GM23338 (cell line): ENCODE results near the gene SPINT3. TPM values are rescaled to one million over a fixed set of nuclear protein-coding genes. Genes with fewer than 3 reads are reported as not detected.

Experiments used
- ATAC-seq: fragments of 200-7000 bp; cut with Tn5 transposase; 3 replicates; pipeline ENCODE4 v1.9.1; 2020
- DNase-seq: peaks from one replicate; pipeline ENCODE4 v3.0.0-alpha.2; 2015; ENCODE audit warnings: low spot score
- H2AFZ ChIP-seq: fragments of 200-600 bp; sonication (generic); 2 replicates; pipeline ENCODE4 v1.8.0; 2016; ENCODE audit warnings: antibody characterized with exemption, mild to moderate bottlenecking, moderate library complexity
- H3F3A ChIP-seq: fragments of 200-600 bp; sonication (generic); replicated peaks from 2 replicates; pipeline ENCODE4 v1.8.0; 2017; ENCODE audit warnings: antibody characterized with exemption, mixed run types, low read depth
- H3K27ac ChIP-seq: fragments of 200-600 bp; sonication (generic); 2 replicates; pipeline ENCODE4 v1.6.1; 2016; ENCODE audit warnings: low read depth
- H3K27me3 ChIP-seq: fragments of 200-600 bp; sonication (generic); 2 replicates; pipeline ENCODE4 v1.8.0; 2016; ENCODE audit warnings: mild to moderate bottlenecking, mixed run types, moderate library complexity; ENCODE audit not compliant: insufficient read depth
- H3K36me3 ChIP-seq: fragments of 200-600 bp; sonication (generic); 2 replicates; pipeline ENCODE4 v1.8.0; 2016; ENCODE audit warnings: mild to moderate bottlenecking; ENCODE audit not compliant: insufficient read depth
- H3K4me1 ChIP-seq: fragments of 200-600 bp; sonication (generic); 2 replicates; pipeline ENCODE4 v1.8.0; 2016; ENCODE audit warnings: mild to moderate bottlenecking, moderate library complexity; ENCODE audit not compliant: insufficient read depth
- H3K4me2 ChIP-seq: fragments of 200-600 bp; sonication (generic); 2 replicates; pipeline ENCODE4 v1.7.1; 2017; ENCODE audit warnings: mixed run types
- H3K4me3 ChIP-seq: fragments of 200-600 bp; sonication (generic); 2 replicates; pipeline ENCODE4 v1.6.1; 2016; ENCODE audit warnings: mixed run types
- H3K79me2 ChIP-seq: fragments of 200-600 bp; sonication (generic); replicated peaks from 2 replicates; pipeline ENCODE4 v1.8.0; 2017; ENCODE audit warnings: mild to moderate bottlenecking; ENCODE audit not compliant: insufficient read depth
- H3K9me2 ChIP-seq: fragments of 200-600 bp; sonication (generic); 2 replicates; pipeline ENCODE4 v1.8.0; 2017; ENCODE audit not compliant: insufficient read depth
- H4K20me1 ChIP-seq: fragments of 200-600 bp; sonication (generic); replicated peaks from 2 replicates; pipeline ENCODE4 v1.8.0; 2017; ENCODE audit warnings: mild to moderate bottlenecking; ENCODE audit not compliant: insufficient read depth
- H3K27ac Mint-ChIP-seq: 2 replicates; pipeline ENCODE4 v1.8.0; 2020; ENCODE audit warnings: inconsistent platforms, mild to moderate bottlenecking, moderate library complexity, mixed read lengths
- H3K27me3 Mint-ChIP-seq: 3 replicates; pipeline ENCODE4 v1.8.0; 2022; ENCODE audit warnings: low read depth, mild to moderate bottlenecking, moderate library complexity, mixed read lengths, inconsistent platforms; ENCODE audit not compliant: insufficient read depth, poor library complexity
- H3K36me3 Mint-ChIP-seq: 3 replicates; pipeline ENCODE4 v1.8.0; 2021; ENCODE audit warnings: low read depth, mild to moderate bottlenecking, inconsistent platforms, moderate library complexity, mixed read lengths
- H3K4me1 Mint-ChIP-seq: 3 replicates; pipeline ENCODE4 v1.8.0; 2020; ENCODE audit warnings: mild to moderate bottlenecking, inconsistent platforms, mixed read lengths
- H3K4me3 Mint-ChIP-seq: 3 replicates; pipeline ENCODE4 v1.8.0; 2021; ENCODE audit warnings: moderate library complexity, mild to moderate bottlenecking, inconsistent platforms, mixed read lengths
- H3K9me3 Mint-ChIP-seq: 3 replicates; pipeline ENCODE4 v1.8.0; 2020; ENCODE audit warnings: moderate library complexity, mild to moderate bottlenecking, inconsistent platforms, mixed read lengths
- CREB1 ChIP-seq: fragments of 250-450 bp; sonication (Bioruptor Pico); IDR thresholded peaks from 2 replicates; pipeline ENCODE4 v1.5.0; 2020; ENCODE audit warnings: low read depth, mild to moderate bottlenecking, moderate library complexity
- ETS1 ChIP-seq: IDR thresholded peaks from 2 replicates; pipeline ENCODE4 v1.6.1; 2016; ENCODE audit warnings: antibody characterized with exemption
- EZH2 ChIP-seq: fragments of 200-600 bp; sonication (generic); IDR thresholded peaks from one replicate; pipeline ENCODE4 v1.8.0; 2017; ENCODE audit warnings: antibody characterized with exemption, mild to moderate bottlenecking, low read depth; ENCODE audit not compliant: unreplicated experiment
- EZH2phosphoT487 ChIP-seq: fragments of 200-600 bp; sonication (generic); IDR thresholded peaks from one replicate; pipeline ENCODE4 v1.8.1; 2018; ENCODE audit warnings: antibody characterized with exemption; ENCODE audit not compliant: unreplicated experiment
- JUNB ChIP-seq: IDR thresholded peaks from one replicate; pipeline ENCODE4 v1.6.1; 2016; ENCODE audit warnings: antibody characterized with exemption; ENCODE audit not compliant: unreplicated experiment
- NANOG ChIP-seq: IDR thresholded peaks from 2 replicates; pipeline ENCODE4 v1.6.1; 2016; ENCODE audit warnings: antibody characterized with exemption, borderline replicate concordance
- POLR2AphosphoS5 ChIP-seq: IDR thresholded peaks from 2 replicates; pipeline ENCODE4 v1.6.1; 2016; ENCODE audit warnings: antibody characterized with exemption, low read depth
- REST ChIP-seq: IDR thresholded peaks from one replicate; pipeline ENCODE4 v1.6.1; 2018; ENCODE audit warnings: antibody characterized with exemption; ENCODE audit not compliant: unreplicated experiment
- STAT1 ChIP-seq: IDR thresholded peaks from one replicate; pipeline ENCODE4 v1.6.1; 2016; ENCODE audit warnings: antibody characterized with exemption; ENCODE audit not compliant: unreplicated experiment
- ZNF331 ChIP-seq: fragments of 250-450 bp; sonication (Bioruptor Pico); IDR thresholded peaks from 2 replicates; pipeline ENCODE4 v1.5.0; 2020; ENCODE audit warnings: low read depth, mild to moderate bottlenecking, moderate library complexity
- polyA plus RNA-seq: library from polyadenylated mRNA; unstranded; fragments of >200 nt; fragmentation: Nextera tagmentation; extraction: Ambion mirVana; gene quantifications from 2 replicates; pipeline ENCODE4 v1.2.1, GENCODE V29; 2016
- total RNA-seq: library from RNA; depleted of rRNA; stranded (reverse); fragments of >200 nt; shearing (Covaris generic); gene quantifications from 2 replicates; pipeline ENCODE4 v1.2.3, GENCODE V29; 2014
- TF ChIP-seq, protein P1 (sequence below), 2 experiments: fragments of 200-600 bp in 1 of 2; sonication (generic) in 1 of 2; conservative IDR thresholded peaks; 2 replicates each; pipeline versions ENCODE4 v1.5.1 to v1.6.1; 2016 to 2017; ENCODE audit warnings: antibody characterized with exemption in 2 of 2, low read depth in 2 of 2, mild to moderate bottlenecking in 2 of 2, moderate library complexity in 1 of 2

The SPINT3 gene
- total and polyA plus RNA-seq, 2 experiments from 2014 or later: not detected

- TF ChIP-seq, protein P1, sequence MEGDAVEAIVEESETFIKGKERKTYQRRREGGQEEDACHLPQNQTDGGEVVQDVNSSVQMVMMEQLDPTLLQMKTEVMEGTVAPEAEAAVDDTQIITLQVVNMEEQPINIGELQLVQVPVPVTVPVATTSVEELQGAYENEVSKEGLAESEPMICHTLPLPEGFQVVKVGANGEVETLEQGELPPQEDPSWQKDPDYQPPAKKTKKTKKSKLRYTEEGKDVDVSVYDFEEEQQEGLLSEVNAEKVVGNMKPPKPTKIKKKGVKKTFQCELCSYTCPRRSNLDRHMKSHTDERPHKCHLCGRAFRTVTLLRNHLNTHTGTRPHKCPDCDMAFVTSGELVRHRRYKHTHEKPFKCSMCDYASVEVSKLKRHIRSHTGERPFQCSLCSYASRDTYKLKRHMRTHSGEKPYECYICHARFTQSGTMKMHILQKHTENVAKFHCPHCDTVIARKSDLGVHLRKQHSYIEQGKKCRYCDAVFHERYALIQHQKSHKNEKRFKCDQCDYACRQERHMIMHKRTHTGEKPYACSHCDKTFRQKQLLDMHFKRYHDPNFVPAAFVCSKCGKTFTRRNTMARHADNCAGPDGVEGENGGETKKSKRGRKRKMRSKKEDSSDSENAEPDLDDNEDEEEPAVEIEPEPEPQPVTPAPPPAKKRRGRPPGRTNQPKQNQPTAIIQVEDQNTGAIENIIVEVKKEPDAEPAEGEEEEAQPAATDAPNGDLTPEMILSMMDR (conservative IDR thresholded peaks at IDR 0.05; ENCODE audit: low read depth in 2 of 2): no peak
- TF ChIP-seq STAT1: no peak
- TF ChIP-seq CREB1 (CRISPR knock-in tag): no peak
- TF ChIP-seq ZNF331 (CRISPR knock-in tag): no peak
- TF ChIP-seq POLR2AphosphoS5: no peak
- TF ChIP-seq ETS1: no peak
- no peak for TF ChIP-seq JUNB
- no peak for TF ChIP-seq REST
- no peak for TF ChIP-seq EZH2
- no peak for TF ChIP-seq NANOG
- TF ChIP-seq EZH2phosphoT487: no peak
These were observed 8.2 kb downstream of the SPINT3 start (continued) for GRCh38 chr20:45507011-45507820.

- H3K36me3 ChIP-seq: no peaks in the 10 kb centered on the region
- H3K9me2 ChIP-seq: no peaks in the 10 kb centered on the region
- no peaks in the 10 kb centered on the region for H3K36me3 Mint-ChIP-seq
- no peak overlapping the region for H3K4me3 Mint-ChIP-seq
- H3K9me3 Mint-ChIP-seq: no peaks in the 10 kb centered on the region
- no peak overlapping the region for H2AFZ ChIP-seq
- ATAC-seq (no peak), DNase-seq (no peak)
- no peaks in the 10 kb centered on the region for H3K4me1 Mint-ChIP-seq
- H3K27ac ChIP-seq: no peak overlapping the region
- no peaks in the 10 kb centered on the region for H3K27me3 ChIP-seq
- H4K20me1 ChIP-seq: no peaks in the 10 kb centered on the region
- no peak overlapping the region for H3K27ac Mint-ChIP-seq
- H3K4me2 ChIP-seq: no peak overlapping the region
- H3K4me3 ChIP-seq: no peak overlapping the region
- peaks cover 3% of the 10 kb centered on the region for H3K27me3 Mint-ChIP-seq
- no peaks in the 10 kb centered on the region for H3F3A ChIP-seq
- TF ChIP-seq POLR2AphosphoS5 (no peak), EZH2phosphoT487 (no peak), CREB1 (CRISPR knock-in tag) (no peak), EZH2 (no peak), ETS1 (no peak), REST (no peak)
- TF ChIP-seq, protein P1 (conservative IDR thresholded peaks at IDR 0.05; ENCODE audit: low read depth in 2 of 2): no peak
- H3K4me1 ChIP-seq: no peaks in the 10 kb centered on the region
- H3K79me2 ChIP-seq: no peaks in the 10 kb centered on the region
These were observed 9.0 kb downstream of the SPINT3 start for GRCh38 chr20:45506398-45506797.
